ENCODE data around the gene TBX2.
"Not testable (repeated sequence)": the region's sequence is repeated elsewhere in the genome, so short reads cannot be mapped to it uniquely, and the experiment has no call there.

Gene TBX2

GRCh38 chr17:61427567-61427966 lies 27.9 kb downstream of the TBX2 start:
- no peak overlapping the region for H3K4me3 ChIP-seq (ENCODE audit: low read depth, low read length)
- no peak for TF ChIP-seq CTCF (IDR thresholded peaks at IDR 0.05; ENCODE audit: insufficient read depth, low read length, missing control alignments)
- CTCF ChIA-PET, result interaction anchor here (0.8 to 7.2 kb wide), 9 partner anchors 9 to 147 kb away, joined by 3 to 82 read pairs (median 3); no protein-coding TSS in a partner anchor
- POLR2A ChIA-PET, result interaction anchor here (0.6 kb wide), 2 partner anchors 166 to 409 kb away, joined by 3 read pairs; no protein-coding TSS in a partner anchor
- no peak for DNase-seq (ENCODE audit: low read depth, low spot score)

GRCh38 chr17:61429274-61429673 lies 29.6 kb downstream of the TBX2 start:
- CTCF ChIA-PET, result interaction anchor here (0.7 to 7.2 kb wide), 2 partner anchors 10 to 15 kb away, joined by 3 to 82 read pairs; no protein-coding TSS in a partner anchor
- DNase-seq (ENCODE audit: low read depth, low spot score), result no peak
- TF ChIP-seq CTCF (IDR thresholded peaks at IDR 0.05; ENCODE audit: insufficient read depth, low read length, missing control alignments), result no peak
- POLR2A ChIA-PET, result no interaction called here
- no peak overlapping the region for H3K4me3 ChIP-seq (ENCODE audit: low read depth, low read length)

GRCh38 chr17:61429831-61430230 lies 30.2 kb downstream of the TBX2 start:
- CTCF ChIA-PET, result interaction anchor here (0.7 to 7.2 kb wide), 2 partner anchors 9 to 15 kb away, joined by 3 to 82 read pairs; no protein-coding TSS in a partner anchor
- H3K4me3 ChIP-seq (ENCODE audit: low read depth, low read length); POLR2A ChIA-PET; DNase-seq (ENCODE audit: low read depth, low spot score): not testable (repeated sequence)

- DNase-seq (ENCODE audit: low read depth, low spot score), result no peak
- ChIA-PET POLR2A (interaction anchor here (0.7 kb wide), 1 partner anchor 15 kb away, joined by 3 read pairs; no protein-coding TSS in a partner anchor), CTCF (interaction anchor here (0.6 kb wide), 1 partner anchor 101 kb away, joined by 3 read pairs; no protein-coding TSS in a partner anchor)
- no peak overlapping the region for H3K4me3 ChIP-seq (ENCODE audit: low read depth, low read length)
- TF ChIP-seq CTCF (IDR thresholded peaks at IDR 0.05; ENCODE audit: insufficient read depth, low read length, missing control alignments), result no peak
Observed at GRCh38 chr17:61431594-61432311, 32.1 kb downstream of the TBX2 start.

GRCh38 chr17:61436273-61436672 lies 36.6 kb downstream of the TBX2 start:
- POLR2A ChIA-PET, result no interaction called here
- no peak for DNase-seq (ENCODE audit: low read depth, low spot score)
- CTCF ChIA-PET, result interaction anchor here (1.0 kb wide), 1 partner anchor 9 kb away, joined by 3 read pairs; no protein-coding TSS in a partner anchor
- no peak for TF ChIP-seq CTCF (IDR thresholded peaks at IDR 0.05; ENCODE audit: insufficient read depth, low read length, missing control alignments)
- no peak overlapping the region for H3K4me3 ChIP-seq (ENCODE audit: low read depth, low read length)

GRCh38 chr17:61436995-61437704 lies 37.5 kb downstream of the TBX2 start:
- DNase-seq (ENCODE audit: low read depth, low spot score), result no peak
- no peak overlapping the region for H3K4me3 ChIP-seq (ENCODE audit: low read depth, low read length)
- ChIA-PET POLR2A (no interaction called here), CTCF (interaction anchor here (0.8 kb wide), 1 partner anchor 10 kb away, joined by 3 read pairs; no protein-coding TSS in a partner anchor)
- TF ChIP-seq CTCF (IDR thresholded peaks at IDR 0.05; ENCODE audit: insufficient read depth, low read length, missing control alignments), result no peak
